Liver (tissue), 9 donors: Measurements from ENCODE around the gene UNC5A. TPM values are rescaled to one million over a fixed set of nuclear protein-coding genes. Genes with fewer than 3 reads are reported as not detected.

Experiments used
- DNase-seq: peaks from one replicate; pipeline ENCODE4 v3.0.0-alpha.2; 2017; ENCODE audit warnings: low spot score
- H3K27ac ChIP-seq, 2 donors: one replicate each; pipeline ENCODE4 v1.7.0; 2013; ENCODE audit warnings: inconsistent platforms in 2 of 2, low read length in 2 of 2, control low read depth in 1 of 2, low read depth in 1 of 2, mild to moderate bottlenecking in 1 of 2
- H3K27me3 ChIP-seq, 4 donors: one replicate each; pipeline versions ENCODE4 v1.6.1 to v1.7.0; 2013; ENCODE audit warnings: low read length in 3 of 4, inconsistent platforms in 1 of 4, mild to moderate bottlenecking in 1 of 4, moderate library complexity in 1 of 4; ENCODE audit not compliant: control insufficient read depth in 4 of 4, insufficient read depth in 4 of 4
- H3K36me3 ChIP-seq, 4 donors: one replicate each; pipeline versions ENCODE4 v1.6.1 to v1.7.0; 2013; ENCODE audit warnings: low read length in 3 of 4, mild to moderate bottlenecking in 3 of 4, low read depth in 1 of 4, moderate library complexity in 1 of 4; ENCODE audit not compliant: control insufficient read depth in 4 of 4, insufficient read depth in 3 of 4
- H3K4me1 ChIP-seq, 4 donors: one replicate each; pipeline versions ENCODE4 v1.6.1 to v1.7.0; 2013; ENCODE audit warnings: low read length in 3 of 4, mild to moderate bottlenecking in 3 of 4, moderate library complexity in 1 of 4; ENCODE audit not compliant: control insufficient read depth in 4 of 4, insufficient read depth in 4 of 4
- H3K4me3 ChIP-seq, 3 donors: one replicate each; pipeline versions ENCODE4 v1.6.1 to v1.7.0; 2013; ENCODE audit warnings: low read length in 3 of 3, control low read depth in 1 of 3, low read depth in 1 of 3, mild to moderate bottlenecking in 1 of 3
- H3K9ac ChIP-seq, 2 donors: one replicate each; pipeline ENCODE4 v1.7.0; 2013; ENCODE audit warnings: low read length in 2 of 2, mild to moderate bottlenecking in 2 of 2, moderate library complexity in 2 of 2, control low read depth in 1 of 2, low read depth in 1 of 2
- H3K9me3 ChIP-seq, 4 donors: one replicate each; pipeline versions ENCODE4 v1.6.1 to v1.7.0; 2013; ENCODE audit warnings: low read length in 3 of 4; ENCODE audit not compliant: control insufficient read depth in 4 of 4
- EGR1 ChIP-seq, 2 donors: IDR thresholded peaks; 2 replicates each; pipeline ENCODE4 v1.6.1; 2016 to 2018; ENCODE audit warnings: antibody characterized with exemption in 2 of 2, low read depth in 2 of 2
- FOXA1 ChIP-seq: IDR thresholded peaks from 2 replicates; pipeline ENCODE4 v1.6.1; 2016; ENCODE audit warnings: antibody characterized with exemption
- FOXA2 ChIP-seq: IDR thresholded peaks from 2 replicates; pipeline ENCODE4 v1.6.1; 2016; ENCODE audit warnings: antibody characterized with exemption
- GABPA ChIP-seq, 2 donors: IDR thresholded peaks in 1 of 2; conservative IDR thresholded peaks in 1 of 2; 2 replicates each; pipeline ENCODE4 v1.6.1; 2016; ENCODE audit warnings: antibody characterized with exemption in 2 of 2, mild to moderate bottlenecking in 1 of 2, moderate library complexity in 1 of 2
- HNF4A ChIP-seq, 2 donors: conservative IDR thresholded peaks; 2 replicates each; pipeline ENCODE4 v1.6.1; 2016; ENCODE audit warnings: antibody characterized with exemption in 2 of 2, mild to moderate bottlenecking in 2 of 2
- HNF4G ChIP-seq: IDR thresholded peaks from 2 replicates; pipeline ENCODE4 v1.6.1; 2016; ENCODE audit warnings: antibody characterized with exemption
- JUND ChIP-seq, 2 donors: IDR thresholded peaks; 2 replicates each; pipeline ENCODE4 v1.6.1; 2016; ENCODE audit warnings: antibody characterized with exemption in 2 of 2
- MAX ChIP-seq: IDR thresholded peaks from 2 replicates; pipeline ENCODE4 v1.6.1; 2016; ENCODE audit warnings: antibody characterized with exemption
- NR2F2 ChIP-seq: IDR thresholded peaks from 2 replicates; pipeline ENCODE4 v1.6.1; 2016; ENCODE audit warnings: antibody characterized with exemption
- RAD21 ChIP-seq, 2 donors: IDR thresholded peaks; 2 replicates each; pipeline ENCODE4 v1.6.1; 2016; ENCODE audit warnings: antibody characterized with exemption in 2 of 2, mild to moderate bottlenecking in 2 of 2
- RXRA ChIP-seq, 2 donors: IDR thresholded peaks; 2 replicates each; pipeline ENCODE4 v1.6.1; 2017 to 2018; ENCODE audit warnings: antibody characterized with exemption in 2 of 2, mild to moderate bottlenecking in 1 of 2
- TAF1 ChIP-seq: conservative IDR thresholded peaks from 2 replicates; pipeline ENCODE4 v1.6.1; 2016; ENCODE audit warnings: antibody characterized with exemption, mild to moderate bottlenecking
- YY1 ChIP-seq: IDR thresholded peaks from 2 replicates; pipeline ENCODE4 v1.6.1; 2016; ENCODE audit warnings: antibody characterized with exemption, mild to moderate bottlenecking
- ZBTB33 ChIP-seq: IDR thresholded peaks from 2 replicates; pipeline ENCODE4 v1.6.1; 2016; ENCODE audit warnings: antibody characterized with exemption
- WGBS: extraction: QIAGEN DNeasy Blood & Tissue Kit; methylation state at CpG from one replicate; pipeline ENCODE4 v1.1.7; 2013; 5-methylcytosine and 5-hydroxymethylcytosine counted together
- polyA plus RNA-seq, 2 donors: library from polyadenylated mRNA; stranded (reverse) in 1 of 2; unstranded in 1 of 2; fragments of 200-250 nt in 1 of 2; fragments of >200 nt in 1 of 2; fragmentation: Nextera tagmentation in 1 of 2; extraction: Ambion mirVana in 1 of 2; gene quantifications; one replicate each; pipeline versions ENCODE4 v1.2.1 to v1.2.3, GENCODE V29; 2013 to 2015
- total RNA-seq, 2 donors: library from RNA; depleted of rRNA; stranded (reverse); fragments of >200 nt; gene quantifications; one replicate each; pipeline ENCODE4 v1.2.3, GENCODE V29; 2014
- TF ChIP-seq, protein P1 (sequence below): IDR thresholded peaks from 2 replicates; pipeline ENCODE4 v1.6.1; 2016; ENCODE audit warnings: antibody characterized with exemption, mild to moderate bottlenecking
- donor health status: healthy.
- donor health status: healthy.
- donor health status: healthy.
- donor health status: healthy.
- donor health status: healthy.

UNC5A gene
- total and polyA plus RNA-seq, 4 donors = under 0.01 to 0.07 (median 0.03) TPM; not detected in 1

DNA sequence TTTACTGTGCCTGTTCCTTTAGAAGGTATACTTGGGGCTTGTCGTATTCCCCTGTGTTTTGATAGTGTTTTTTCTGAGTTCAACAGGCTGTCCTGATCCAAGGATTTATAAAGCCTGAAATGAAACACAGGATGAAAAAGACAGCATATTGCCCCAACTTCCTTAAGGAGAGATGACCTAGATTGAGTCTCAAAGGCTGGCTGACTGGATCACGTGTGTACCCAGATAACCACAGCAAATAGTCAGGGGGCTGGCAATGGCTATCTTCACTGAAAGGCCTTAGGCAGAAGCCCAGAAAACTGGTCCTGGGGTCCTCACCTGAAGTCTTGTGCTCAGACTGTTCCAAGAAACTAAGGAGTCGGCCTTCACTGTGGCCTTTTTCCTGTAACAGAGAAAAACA, 96.4 kb downstream of the UNC5A start (continued):
- TF ChIP-seq RAD21 (IDR thresholded peaks at IDR 0.05) (no peak), RXRA (IDR thresholded peaks at IDR 0.05) (no peak), JUND (IDR thresholded peaks at IDR 0.05) (no peak), HNF4A (conservative IDR thresholded peaks at IDR 0.05) (no peak), EGR1 (IDR thresholded peaks at IDR 0.05; ENCODE audit: low read depth in 2 of 2) (no peak), GABPA (IDR thresholded peaks at IDR 0.05 in 1 of 2, conservative IDR thresholded peaks at IDR 0.05 in 1 of 2) (no peak)

- H3K36me3 ChIP-seq = peaks cover 10 to 50% (median 43%) of the 10 kb centered on the region in 4 donors
- TF ChIP-seq ZBTB33 (no peak), FOXA2 (no peak), HNF4G (no peak), TAF1 (no peak), FOXA1 (no peak)
- H3K9ac ChIP-seq = no peak overlapping the region
- H3K27ac ChIP-seq = no peak overlapping the region
- no peak for DNase-seq
- 98% methylated on average over 5 of the region's 5 CpGs for WGBS
- H3K9me3 ChIP-seq = no peaks in the 10 kb centered on the region
- H3K27me3 ChIP-seq = no peaks in the 10 kb centered on the region
- no peak overlapping the region for H3K4me3 ChIP-seq
- H3K4me1 ChIP-seq = peaks cover 0 to 2% (median 0%) of the 10 kb centered on the region in 4 donors
These were observed 98.5 kb downstream of the UNC5A start for GRCh38 chr5:176908675-176909368.

DNA sequence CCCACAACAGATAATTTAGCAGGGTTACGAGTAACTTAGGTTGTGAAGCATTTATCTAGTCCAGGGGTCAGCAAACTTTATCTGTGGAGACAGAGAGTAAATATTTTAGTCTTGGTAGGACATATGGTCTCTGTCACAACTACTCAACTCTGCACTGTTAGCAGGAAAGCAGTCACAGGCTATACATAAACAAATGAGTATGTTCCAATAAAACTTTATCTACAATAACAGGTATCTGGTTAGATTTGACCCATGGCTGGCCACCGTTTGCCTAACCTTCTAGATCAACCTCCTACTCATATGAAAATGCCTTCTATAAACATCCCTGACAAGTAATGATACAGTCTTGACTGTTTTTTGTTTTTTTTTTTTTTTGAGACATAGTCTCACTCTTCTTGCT, 101.8 kb downstream of the UNC5A start:
- no peaks in the 10 kb centered on the region for H3K27me3 ChIP-seq
- no peak for DNase-seq
- peaks cover 5 to 18% (median 15%) of the 10 kb centered on the region in 4 donors for H3K36me3 ChIP-seq
- no peak overlapping the region for H3K4me3 ChIP-seq
- WGBS = 85% methylated on average over 2 of the region's 2 CpGs
- H3K4me1 ChIP-seq = peaks cover 0 to 2% (median 0%) of the 10 kb centered on the region in 4 donors
- no peak for TF ChIP-seq HNF4G
- no peak for TF ChIP-seq GABPA (IDR thresholded peaks at IDR 0.05 in 1 of 2, conservative IDR thresholded peaks at IDR 0.05 in 1 of 2)
- TF ChIP-seq JUND (IDR thresholded peaks at IDR 0.05) = no peak
- no peak for TF ChIP-seq EGR1 (IDR thresholded peaks at IDR 0.05; ENCODE audit: low read depth in 2 of 2)
- TF ChIP-seq RAD21 (IDR thresholded peaks at IDR 0.05) = no peak
- no peak for TF ChIP-seq FOXA1
- TF ChIP-seq MAX = no peak
- TF ChIP-seq FOXA2 = no peak
- TF ChIP-seq NR2F2 = no peak
- TF ChIP-seq, protein P1, sequence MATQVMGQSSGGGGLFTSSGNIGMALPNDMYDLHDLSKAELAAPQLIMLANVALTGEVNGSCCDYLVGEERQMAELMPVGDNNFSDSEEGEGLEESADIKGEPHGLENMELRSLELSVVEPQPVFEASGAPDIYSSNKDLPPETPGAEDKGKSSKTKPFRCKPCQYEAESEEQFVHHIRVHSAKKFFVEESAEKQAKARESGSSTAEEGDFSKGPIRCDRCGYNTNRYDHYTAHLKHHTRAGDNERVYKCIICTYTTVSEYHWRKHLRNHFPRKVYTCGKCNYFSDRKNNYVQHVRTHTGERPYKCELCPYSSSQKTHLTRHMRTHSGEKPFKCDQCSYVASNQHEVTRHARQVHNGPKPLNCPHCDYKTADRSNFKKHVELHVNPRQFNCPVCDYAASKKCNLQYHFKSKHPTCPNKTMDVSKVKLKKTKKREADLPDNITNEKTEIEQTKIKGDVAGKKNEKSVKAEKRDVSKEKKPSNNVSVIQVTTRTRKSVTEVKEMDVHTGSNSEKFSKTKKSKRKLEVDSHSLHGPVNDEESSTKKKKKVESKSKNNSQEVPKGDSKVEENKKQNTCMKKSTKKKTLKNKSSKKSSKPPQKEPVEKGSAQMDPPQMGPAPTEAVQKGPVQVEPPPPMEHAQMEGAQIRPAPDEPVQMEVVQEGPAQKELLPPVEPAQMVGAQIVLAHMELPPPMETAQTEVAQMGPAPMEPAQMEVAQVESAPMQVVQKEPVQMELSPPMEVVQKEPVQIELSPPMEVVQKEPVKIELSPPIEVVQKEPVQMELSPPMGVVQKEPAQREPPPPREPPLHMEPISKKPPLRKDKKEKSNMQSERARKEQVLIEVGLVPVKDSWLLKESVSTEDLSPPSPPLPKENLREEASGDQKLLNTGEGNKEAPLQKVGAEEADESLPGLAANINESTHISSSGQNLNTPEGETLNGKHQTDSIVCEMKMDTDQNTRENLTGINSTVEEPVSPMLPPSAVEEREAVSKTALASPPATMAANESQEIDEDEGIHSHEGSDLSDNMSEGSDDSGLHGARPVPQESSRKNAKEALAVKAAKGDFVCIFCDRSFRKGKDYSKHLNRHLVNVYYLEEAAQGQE = no peak
- no peak for TF ChIP-seq TAF1
- TF ChIP-seq HNF4A (conservative IDR thresholded peaks at IDR 0.05) = no peak
- TF ChIP-seq YY1 = no peak
- H3K9ac ChIP-seq = no peak overlapping the region
- no peaks in the 10 kb centered on the region for H3K9me3 ChIP-seq
- no peak overlapping the region for H3K27ac ChIP-seq
